Adrenal gland (tissue), 5 donors: ENCODE measurements around the gene NUP210L.

Experiments
- POLR2A ChIP-seq, 2 donors: fragments of 450-650 bp; IDR thresholded peaks; one replicate each; pipeline ENCODE4 v1.6.1; 2017; ENCODE audit warnings: antibody characterized with exemption in 2 of 2, mild to moderate bottlenecking in 2 of 2, moderate library complexity in 1 of 2
- TF ChIP-seq, protein P1 (sequence below), 6 experiments: fragments of 450-650 bp in 4 of 6; fragments of 200-600 bp in 2 of 6; sonication (generic) in 1 of 6; IDR thresholded peaks; 1 replicate in 5 of 6; 2 replicates in 1 of 6; pipeline versions ENCODE4 v1.5.1 to v1.8.0; 2016 to 2021; ENCODE audit warnings: antibody characterized with exemption in 6 of 6, mild to moderate bottlenecking in 2 of 6, moderate library complexity in 1 of 6
- donor health status: DM: no; HTN: no; CAD: no.

DNA sequence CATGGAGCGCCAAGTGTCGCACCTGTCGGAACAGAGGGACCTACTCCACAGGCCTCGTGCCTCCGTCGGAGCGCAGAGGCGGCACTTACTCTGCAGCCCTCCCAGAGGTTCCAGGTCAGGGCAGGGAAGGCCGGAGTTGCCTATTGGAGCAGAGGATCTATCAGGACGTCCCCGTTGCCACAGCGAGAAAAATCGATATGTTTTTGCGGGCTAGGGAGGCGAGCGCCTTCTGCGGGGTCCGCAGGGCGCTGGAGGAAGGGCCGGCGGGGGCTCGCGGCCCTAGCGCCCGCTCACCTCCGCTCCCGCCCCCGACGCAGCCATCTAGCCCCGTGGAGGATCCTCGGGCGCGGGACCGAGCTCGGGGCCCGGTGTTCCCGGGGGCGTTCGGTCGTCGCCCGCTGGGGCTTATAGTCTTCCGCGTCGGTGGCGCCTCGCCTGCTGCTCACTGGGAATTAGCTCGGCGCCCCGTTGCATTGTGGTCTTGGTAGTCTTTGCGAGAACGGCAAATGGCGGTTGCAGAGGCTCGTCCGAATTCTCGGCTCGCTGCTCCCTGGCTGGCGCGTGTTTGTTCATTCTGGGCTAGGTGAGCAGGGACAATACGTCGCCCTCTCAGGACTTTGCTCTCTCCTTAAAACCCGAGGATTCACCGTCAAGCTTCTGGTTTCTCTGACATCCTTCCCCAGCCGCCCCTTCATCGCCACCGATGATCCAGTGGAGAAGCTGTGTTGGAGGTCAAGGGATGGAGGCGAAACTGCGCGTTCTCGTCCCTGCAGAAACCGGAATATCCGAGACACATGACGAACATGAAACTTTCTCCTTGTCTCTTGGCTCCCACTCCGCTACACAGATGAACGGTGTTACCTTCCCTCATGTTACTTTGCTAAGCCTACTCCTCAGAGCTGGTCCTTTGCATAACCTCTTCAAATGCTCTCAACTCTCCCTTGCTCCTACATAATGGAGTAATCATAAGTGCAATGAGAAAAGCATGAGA lies 177.3 kb downstream of the NUP210L start, which contains the start of gene JTB:
- TF ChIP-seq, protein P1, sequence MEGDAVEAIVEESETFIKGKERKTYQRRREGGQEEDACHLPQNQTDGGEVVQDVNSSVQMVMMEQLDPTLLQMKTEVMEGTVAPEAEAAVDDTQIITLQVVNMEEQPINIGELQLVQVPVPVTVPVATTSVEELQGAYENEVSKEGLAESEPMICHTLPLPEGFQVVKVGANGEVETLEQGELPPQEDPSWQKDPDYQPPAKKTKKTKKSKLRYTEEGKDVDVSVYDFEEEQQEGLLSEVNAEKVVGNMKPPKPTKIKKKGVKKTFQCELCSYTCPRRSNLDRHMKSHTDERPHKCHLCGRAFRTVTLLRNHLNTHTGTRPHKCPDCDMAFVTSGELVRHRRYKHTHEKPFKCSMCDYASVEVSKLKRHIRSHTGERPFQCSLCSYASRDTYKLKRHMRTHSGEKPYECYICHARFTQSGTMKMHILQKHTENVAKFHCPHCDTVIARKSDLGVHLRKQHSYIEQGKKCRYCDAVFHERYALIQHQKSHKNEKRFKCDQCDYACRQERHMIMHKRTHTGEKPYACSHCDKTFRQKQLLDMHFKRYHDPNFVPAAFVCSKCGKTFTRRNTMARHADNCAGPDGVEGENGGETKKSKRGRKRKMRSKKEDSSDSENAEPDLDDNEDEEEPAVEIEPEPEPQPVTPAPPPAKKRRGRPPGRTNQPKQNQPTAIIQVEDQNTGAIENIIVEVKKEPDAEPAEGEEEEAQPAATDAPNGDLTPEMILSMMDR (IDR thresholded peaks at IDR 0.05) = peak in 1 of 6 experiments; percentile 12
- peak; percentile 82 to 84 for TF ChIP-seq POLR2A (IDR thresholded peaks at IDR 0.05)
